ENCODE data around the gene JPT2. TPM values are rescaled to one million over a fixed set of nuclear protein-coding genes. Genes with fewer than 3 reads are reported as not detected.
A peak's percentile ranks its signal among the peaks of the same experiment; 100 is the strongest.

Gene JPT2
- total and polyA plus RNA-seq, 10 donors: 8.2 to 30.5 (median 17.7) TPM

DNA sequence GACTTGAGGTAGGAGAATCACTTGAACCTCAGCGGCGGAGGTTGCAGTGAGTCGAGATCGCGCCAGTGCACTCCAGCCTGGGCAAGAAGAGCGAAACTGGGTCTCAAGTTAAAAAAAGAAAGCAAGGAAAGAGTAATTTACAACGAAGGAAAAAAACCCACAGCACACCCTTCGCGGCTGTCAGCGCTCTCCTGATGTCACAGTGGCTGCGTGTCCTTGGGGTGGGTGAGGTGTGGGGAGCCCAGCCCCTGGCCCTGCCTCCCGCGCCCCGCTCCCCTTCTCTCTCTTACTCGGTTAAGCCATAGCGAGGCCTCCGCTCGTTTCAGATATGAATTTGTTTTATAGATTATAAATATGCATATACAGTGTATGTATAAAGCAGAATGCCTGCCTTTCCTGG, 740 bp upstream of the JPT2 start:
- H3K36me3 ChIP-seq: peaks cover 0 to 39% (median 29%) of the 10 kb centered on the region in 6 donors
- no peak for TF ChIP-seq POLR2AphosphoS5 (IDR thresholded peaks at IDR 0.05)
- TF ChIP-seq, protein P1, sequence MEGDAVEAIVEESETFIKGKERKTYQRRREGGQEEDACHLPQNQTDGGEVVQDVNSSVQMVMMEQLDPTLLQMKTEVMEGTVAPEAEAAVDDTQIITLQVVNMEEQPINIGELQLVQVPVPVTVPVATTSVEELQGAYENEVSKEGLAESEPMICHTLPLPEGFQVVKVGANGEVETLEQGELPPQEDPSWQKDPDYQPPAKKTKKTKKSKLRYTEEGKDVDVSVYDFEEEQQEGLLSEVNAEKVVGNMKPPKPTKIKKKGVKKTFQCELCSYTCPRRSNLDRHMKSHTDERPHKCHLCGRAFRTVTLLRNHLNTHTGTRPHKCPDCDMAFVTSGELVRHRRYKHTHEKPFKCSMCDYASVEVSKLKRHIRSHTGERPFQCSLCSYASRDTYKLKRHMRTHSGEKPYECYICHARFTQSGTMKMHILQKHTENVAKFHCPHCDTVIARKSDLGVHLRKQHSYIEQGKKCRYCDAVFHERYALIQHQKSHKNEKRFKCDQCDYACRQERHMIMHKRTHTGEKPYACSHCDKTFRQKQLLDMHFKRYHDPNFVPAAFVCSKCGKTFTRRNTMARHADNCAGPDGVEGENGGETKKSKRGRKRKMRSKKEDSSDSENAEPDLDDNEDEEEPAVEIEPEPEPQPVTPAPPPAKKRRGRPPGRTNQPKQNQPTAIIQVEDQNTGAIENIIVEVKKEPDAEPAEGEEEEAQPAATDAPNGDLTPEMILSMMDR (IDR thresholded peaks at IDR 0.05 in 8 of 11, conservative IDR thresholded peaks at IDR 0.05 in 3 of 11): no peak
- no peak for TF ChIP-seq POLR2A (IDR thresholded peaks at IDR 0.05)
- intact Hi-C loops (cut with DNase I; ENCODE audit: low total_unique reads): no loop called here
- peaks cover 16 to 44% (median 22%) of the 10 kb centered on the region in 6 donors for H3K4me1 ChIP-seq
- H3K27ac ChIP-seq: peak overlapping the region in 5 of 8 donors; percentile 70 to 87 (median 85)
- H3K9me3 ChIP-seq: no peaks in the 10 kb centered on the region
- peak overlapping the region in 6 of 8 donors; percentile 75 to 94 (median 85) for H3K4me3 ChIP-seq
- DNase-seq: no peak
- H3K27me3 ChIP-seq (replicated peaks in 1 of 7): no peaks in the 10 kb centered on the region
- 84 to 89% (median 89%) methylated on average over 18 of the region's 18 CpGs for WGBS, 5 donors

DNA sequence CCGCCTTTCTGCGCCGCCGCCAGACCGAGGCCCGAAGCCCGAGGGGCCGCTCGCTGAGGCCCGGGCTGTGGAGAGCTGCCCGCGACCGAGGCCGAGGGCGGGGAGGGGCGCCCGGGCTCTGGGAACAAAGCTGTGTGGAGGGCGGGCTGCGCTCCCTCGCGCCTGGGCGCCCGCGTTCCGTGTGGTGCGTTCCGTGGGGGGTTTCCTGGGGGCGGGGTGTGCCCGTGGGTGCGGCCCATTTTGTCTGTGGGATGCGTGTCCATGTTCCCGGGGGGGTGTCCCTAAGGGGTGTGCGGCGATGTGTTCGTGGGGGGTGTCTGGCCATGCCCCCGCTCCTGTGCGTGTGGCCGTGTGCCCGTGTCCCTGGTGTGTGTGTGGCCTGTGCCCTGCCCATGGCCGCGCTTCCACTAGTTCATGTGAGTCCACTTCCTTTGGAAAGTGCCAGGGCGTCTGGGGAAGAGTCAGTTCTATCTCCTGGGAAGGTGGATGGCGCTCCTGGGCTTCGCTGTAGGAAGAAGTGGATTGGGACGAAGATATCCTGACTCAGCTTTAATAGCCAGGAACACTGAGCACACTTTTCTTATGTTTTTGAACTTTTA, 520 bp downstream of the JPT2 start:
- intact Hi-C loops (cut with DNase I; ENCODE audit: low total_unique reads): no loop called here
- TF ChIP-seq, protein P1 (IDR thresholded peaks at IDR 0.05 in 8 of 11, conservative IDR thresholded peaks at IDR 0.05 in 3 of 11): no peak
- TF ChIP-seq POLR2A (IDR thresholded peaks at IDR 0.05) (no peak), POLR2AphosphoS5 (IDR thresholded peaks at IDR 0.05) (peak in 1 of 3 donors; percentile 16)
- H3K4me1 ChIP-seq: peaks cover 16 to 44% (median 22%) of the 10 kb centered on the region in 6 donors
- no peaks in the 10 kb centered on the region for H3K27me3 ChIP-seq (replicated peaks in 1 of 7)
- peaks cover 0 to 34% (median 21%) of the 10 kb centered on the region in 6 donors for H3K36me3 ChIP-seq
- no peak for DNase-seq
- peak overlapping the region in 7 of 8 donors; percentile 43 to 87 (median 82) for H3K27ac ChIP-seq
- 1 to 11% (median 2%) methylated on average over 6 to 45 of the region's 45 CpGs for WGBS, 5 donors
- no peaks in the 10 kb centered on the region for H3K9me3 ChIP-seq
- H3K4me3 ChIP-seq: peak overlapping the region; percentile 75 to 94 (median 88)

DNA sequence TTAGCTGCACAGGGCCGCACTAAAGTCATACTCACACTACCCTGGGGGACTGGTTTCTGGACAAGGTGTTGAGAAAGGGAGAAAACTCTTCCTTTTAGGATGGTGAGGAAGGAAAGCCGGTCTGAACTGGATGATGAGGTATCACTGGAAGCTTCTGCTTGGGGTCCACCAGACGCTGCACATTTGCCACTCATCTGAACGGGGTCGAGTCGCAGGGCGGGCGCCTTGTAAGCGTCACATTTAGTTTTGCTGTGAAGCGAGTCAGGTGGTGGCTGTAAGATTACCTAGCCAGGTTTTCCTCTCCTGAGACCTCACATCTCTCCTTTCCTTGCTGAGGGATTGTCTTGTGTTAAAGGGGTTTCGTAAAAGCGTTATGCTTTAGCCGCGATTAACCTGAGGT, 2.3 kb downstream of the JPT2 start:
- no peaks in the 10 kb centered on the region for H3K27me3 ChIP-seq (replicated peaks in 1 of 7)
- H3K4me3 ChIP-seq: no peak overlapping the region
- TF ChIP-seq POLR2AphosphoS5 (IDR thresholded peaks at IDR 0.05) (no peak), POLR2A (IDR thresholded peaks at IDR 0.05) (no peak)
- TF ChIP-seq, protein P1 (IDR thresholded peaks at IDR 0.05 in 8 of 11, conservative IDR thresholded peaks at IDR 0.05 in 3 of 11): no peak
- peaks cover 0 to 34% (median 12%) of the 10 kb centered on the region in 6 donors for H3K36me3 ChIP-seq
- DNase-seq: no peak
- no peak overlapping the region for H3K27ac ChIP-seq
- 94 to 97% (median 95%) methylated on average over 14 of the region's 14 CpGs for WGBS, 5 donors
- H3K9me3 ChIP-seq: no peaks in the 10 kb centered on the region
- H3K4me1 ChIP-seq: peaks cover 16 to 44% (median 22%) of the 10 kb centered on the region in 6 donors
- intact Hi-C loops (cut with DNase I; ENCODE audit: low total_unique reads): no loop called here

DNA sequence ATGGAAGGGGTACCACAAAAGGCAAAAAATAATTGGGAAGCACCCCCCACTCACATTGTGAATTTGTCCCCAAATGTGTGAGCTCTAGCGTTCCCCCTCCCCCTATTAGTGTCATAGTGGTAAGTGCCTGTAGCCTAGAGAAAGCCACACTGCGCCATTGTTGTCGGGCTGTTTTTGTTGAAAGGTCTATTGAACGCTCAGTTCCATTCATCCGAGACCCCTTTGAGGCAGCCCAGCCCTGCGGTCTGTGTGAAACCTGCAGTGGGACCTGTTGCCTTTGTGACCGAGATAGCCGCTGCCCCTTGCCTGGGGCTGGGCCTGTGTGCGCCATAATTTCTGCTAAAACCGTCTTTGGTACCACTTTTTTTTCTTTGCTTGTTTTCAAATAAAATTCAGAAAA, 3.0 kb downstream of the JPT2 start:
- intact Hi-C loops (cut with DNase I; ENCODE audit: low total_unique reads): no loop called here

More for the DNA sequence above, 3.0 kb downstream of the JPT2 start:
- H3K4me1 ChIP-seq: peaks cover 16 to 44% (median 22%) of the 10 kb centered on the region in 6 donors
- H3K27me3 ChIP-seq (replicated peaks in 1 of 7): no peaks in the 10 kb centered on the region
- no peak overlapping the region for H3K27ac ChIP-seq
- no peaks in the 10 kb centered on the region for H3K9me3 ChIP-seq
- no peak for DNase-seq
- TF ChIP-seq POLR2AphosphoS5 (IDR thresholded peaks at IDR 0.05) (no peak), POLR2A (IDR thresholded peaks at IDR 0.05) (no peak)
- TF ChIP-seq, protein P1 (IDR thresholded peaks at IDR 0.05 in 8 of 11, conservative IDR thresholded peaks at IDR 0.05 in 3 of 11): no peak
- WGBS, 5 donors: 87 to 96% (median 95%) methylated on average over 10 of the region's 10 CpGs
- H3K4me3 ChIP-seq: no peak overlapping the region
- H3K36me3 ChIP-seq: peaks cover 0 to 34% (median 14%) of the 10 kb centered on the region in 6 donors
